ENCODE measurements around the gene LIPC.

GRCh38 chr15:58473724-58474123, 41.9 kb downstream of the LIPC start:
- TF ChIP-seq POLR2A (IDR thresholded peaks at IDR 0.05; ENCODE audit: low read length) (no peak), GATA1 (IDR thresholded peaks at IDR 0.05; ENCODE audit: low read depth, low read length) (no peak)

Measured in erythroblast (primary cell).